Urinary bladder (tissue), 4 donors: ENCODE data around the gene PLA2G12B. TPM values are rescaled to one million over a fixed set of nuclear protein-coding genes. Genes with fewer than 3 reads are reported as not detected.

Source experiments
- DNase-seq: peaks from one replicate; pipeline ENCODE4 v3.0.0-alpha.2; 2015; ENCODE audit errors: extremely low spot score
- H3K27ac ChIP-seq: one replicate; pipeline ENCODE4 v1.5.1; 2013; ENCODE audit warnings: low read depth, mild to moderate bottlenecking, moderate library complexity
- H3K36me3 ChIP-seq: one replicate; pipeline ENCODE4 v1.6.1; 2013; ENCODE audit warnings: mild to moderate bottlenecking, moderate library complexity; ENCODE audit not compliant: insufficient read depth
- H3K4me1 ChIP-seq: one replicate; pipeline ENCODE4 v1.6.1; 2013; ENCODE audit warnings: mild to moderate bottlenecking, moderate library complexity; ENCODE audit not compliant: insufficient read depth
- H3K4me3 ChIP-seq: one replicate; pipeline ENCODE4 v1.5.1; 2013; ENCODE audit warnings: low read depth, low read length
- WGBS: extraction: QIAGEN DNeasy Blood & Tissue Kit; methylation state at CpG from one replicate; pipeline ENCODE4 v1.1.7; 2013; 5-methylcytosine and 5-hydroxymethylcytosine counted together
- polyA plus RNA-seq: library from polyadenylated mRNA; stranded (reverse); fragments of 200-250 nt; gene quantifications from one replicate; pipeline ENCODE4 v1.2.3, GENCODE V29; 2013
- total RNA-seq: library from RNA; depleted of rRNA; stranded (reverse); fragments of >200 nt; gene quantifications from one replicate; pipeline ENCODE4 v1.2.3, GENCODE V29; 2014
- donor health status: healthy with polysubstance abuse.
- donor health status: healthy.

The PLA2G12B gene
- total and polyA plus RNA-seq, 2 donors: not detected

- 75% methylated on average over 11 of the region's 11 CpGs for WGBS
- Histone ChIP-seq H3K4me1 (no peaks in the 10 kb centered on the region), H3K4me3 (no peak overlapping the region), H3K27ac (no peak overlapping the region), H3K36me3 (no peaks in the 10 kb centered on the region)
- no peak for DNase-seq
Observed at GRCh38 chr10:72895236-72895850, 59.3 kb downstream of the PLA2G12B start.

GRCh38 chr10:72893136-72893798 is 61.3 kb downstream of the PLA2G12B start, which contains the start of gene OIT3:
OIT3 (plus strand) TSS chr10:72893739; CDS start chr10:72893799, 60 bp downstream.
- H3K4me3 ChIP-seq: no peak within 1 kb of the TSS
- 69% methylated on average over 4 of the region's 4 CpGs for WGBS
- DNase-seq: no peak
- no peak within 1 kb of the TSS for H3K27ac ChIP-seq
- no peaks in the 10 kb centered on the region for H3K4me1 ChIP-seq
- H3K36me3 ChIP-seq: no peaks in the 10 kb centered on the region

GRCh38 chr10:72890086-72890485 is 64.5 kb downstream of the PLA2G12B start:
- Histone ChIP-seq H3K36me3 (no peaks in the 10 kb centered on the region), H3K27ac (no peak overlapping the region), H3K4me3 (no peak overlapping the region), H3K4me1 (no peaks in the 10 kb centered on the region)
- 86% methylated on average over 2 of the region's 2 CpGs for WGBS
- no peak for DNase-seq

- Histone ChIP-seq H3K36me3 (no peaks in the 10 kb centered on the region), H3K4me3 (no peak overlapping the region), H3K4me1 (no peaks in the 10 kb centered on the region), H3K27ac (no peak overlapping the region)
- 49% methylated on average over 6 of the region's 6 CpGs for WGBS
- DNase-seq: no peak
Observed at GRCh38 chr10:72889391-72889831, 65.2 kb downstream of the PLA2G12B start.

- H3K4me1 ChIP-seq: no peaks in the 10 kb centered on the region
- DNase-seq: no peak
- H3K27ac ChIP-seq: no peak overlapping the region
- WGBS: 75% methylated on average over 7 of the region's 7 CpGs
- no peaks in the 10 kb centered on the region for H3K36me3 ChIP-seq
- H3K4me3 ChIP-seq: no peak overlapping the region
Observed at GRCh38 chr10:72888151-72888638, 66.4 kb downstream of the PLA2G12B start.

GRCh38 chr10:72887043-72887442 is 67.6 kb downstream of the PLA2G12B start:
- H3K4me3 ChIP-seq: no peak overlapping the region
- DNase-seq: no peak
- no peak overlapping the region for H3K27ac ChIP-seq
- no peaks in the 10 kb centered on the region for H3K4me1 ChIP-seq
- WGBS: 58% methylated on average over 5 of the region's 5 CpGs
- no peaks in the 10 kb centered on the region for H3K36me3 ChIP-seq

GRCh38 chr10:72886621-72887020 is 68.0 kb downstream of the PLA2G12B start:
- WGBS: 38% methylated on average over 1 of the region's 1 CpG
- Histone ChIP-seq H3K4me1 (no peaks in the 10 kb centered on the region), H3K27ac (no peak overlapping the region), H3K36me3 (no peaks in the 10 kb centered on the region), H3K4me3 (no peak overlapping the region)
- no peak for DNase-seq

- Histone ChIP-seq H3K36me3 (no peaks in the 10 kb centered on the region), H3K4me3 (no peak overlapping the region), H3K4me1 (no peaks in the 10 kb centered on the region), H3K27ac (no peak overlapping the region)
- 94% methylated on average over 2 of the region's 2 CpGs for WGBS
- no peak for DNase-seq
Observed at GRCh38 chr10:72885953-72886352, 68.7 kb downstream of the PLA2G12B start.

Other genes starting within 250 kb of the PLA2G12B start
- 2.3 TPM for gene OIT3, start 61.1 kb downstream of the PLA2G12B start, total RNA-seq
- gene OIT3, start 61.1 kb downstream of the PLA2G12B start, polyA plus RNA-seq: 0.08 TPM
- gene P4HA1, start 142.1 kb upstream of the PLA2G12B start, total RNA-seq: 143 TPM
- gene P4HA1, start 142.1 kb upstream of the PLA2G12B start, polyA plus RNA-seq: 21.5 TPM
- 1.3 TPM for gene NUDT13, start 155.6 kb upstream of the PLA2G12B start, total RNA-seq
- gene NUDT13, start 155.6 kb upstream of the PLA2G12B start, polyA plus RNA-seq: 2.1 TPM
- gene ECD, start 213.2 kb upstream of the PLA2G12B start, total RNA-seq: 29.1 TPM
- gene ECD, start 213.2 kb upstream of the PLA2G12B start, polyA plus RNA-seq: 16.2 TPM
- gene FAM149B1, start 213.3 kb upstream of the PLA2G12B start, total RNA-seq: 48.5 TPM
- gene FAM149B1, start 213.3 kb upstream of the PLA2G12B start, polyA plus RNA-seq: 14.6 TPM